LNCaP clone FGC (cell line): ENCODE measurements around the gene MAVS.

Experiments
- DNase-seq: peaks from one replicate; pipeline ENCODE4 v3.0.0-alpha.2; 2011; ENCODE audit warnings: low read depth
- H3K4me3 ChIP-seq: 2 replicates; pipeline ENCODE4 v1.5.1; 2011; ENCODE audit warnings: mild to moderate bottlenecking, low read depth, low read length, control low read depth
- CTCF ChIP-seq: IDR thresholded peaks from 2 replicates; pipeline ENCODE4 v1.5.1; 2012; ENCODE audit warnings: mild to moderate bottlenecking; ENCODE audit not compliant: control insufficient read depth, insufficient read depth; ENCODE audit errors: extremely low read depth

The MAVS gene

DNA sequence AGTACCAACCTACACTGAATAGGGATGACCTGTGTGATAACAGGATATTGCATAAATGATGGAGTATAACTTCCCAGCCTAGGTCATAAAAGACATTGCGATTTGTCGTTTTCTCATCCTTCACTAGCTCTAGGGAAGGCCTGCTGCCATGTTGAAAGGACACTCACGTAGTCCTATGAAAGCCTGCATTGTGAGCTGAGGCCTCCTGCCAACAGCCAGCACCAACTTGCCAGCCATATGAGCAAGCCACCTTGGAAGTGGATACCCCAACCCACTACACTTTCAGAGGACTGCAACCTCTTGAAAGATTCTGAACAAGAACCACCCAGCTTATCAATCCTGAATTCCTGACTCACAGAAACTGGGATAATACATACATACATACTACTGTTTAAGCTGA lies 39.1 kb downstream of the MAVS start:
- TF ChIP-seq CTCF: no peak
- H3K4me3 ChIP-seq: no peak overlapping the region
- DNase-seq: no peak

- DNase-seq: no peak
- no peak for TF ChIP-seq CTCF
These were observed 41.4 kb downstream of the MAVS start for GRCh38 chr20:3887876-3888620.

GRCh38 chr20:3888622-3889488 lies 42.2 kb downstream of the MAVS start, which contains the start of gene PANK2:
PANK2 (plus strand) TSS chr20:3889387.
- H3K4me3 ChIP-seq: peak within 1 kb of the TSS; percentile 84
- DNase-seq: peak; percentile 95
- TF ChIP-seq CTCF: peak; percentile 37

More at GRCh38 chr20:3887876-3888620, 41.4 kb downstream of the MAVS start:
- peak overlapping the region; percentile 84 for H3K4me3 ChIP-seq

- H3K4me3 ChIP-seq: peak overlapping the region; percentile 84
- no peak for DNase-seq
- TF ChIP-seq CTCF: no peak
These were observed 43.1 kb downstream of the MAVS start for GRCh38 chr20:3889489-3890397.

DNA sequence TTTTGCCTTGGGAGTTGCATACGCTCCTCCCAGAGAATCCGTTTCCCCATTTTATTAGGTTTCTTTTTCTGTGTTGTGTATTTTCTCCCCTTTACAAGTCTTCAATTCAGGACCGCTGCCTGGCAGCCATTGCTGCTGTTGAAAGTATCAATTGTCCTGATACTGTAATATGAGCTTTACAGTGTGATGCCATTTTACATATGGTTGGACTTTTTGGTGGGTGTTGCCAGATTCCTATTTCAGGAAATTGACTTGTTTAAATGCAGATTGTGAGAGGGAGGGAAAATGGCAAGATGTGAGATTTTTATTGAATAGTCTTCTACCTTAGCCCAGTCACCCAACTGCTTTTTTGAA lies 43.7 kb downstream of the MAVS start:
- no peak for TF ChIP-seq CTCF
- peak overlapping the region; percentile 84 for H3K4me3 ChIP-seq
- no peak for DNase-seq
